ENCODE data around the gene SMYD5. TPM values are rescaled to one million over a fixed set of nuclear protein-coding genes. Genes with fewer than 3 reads are reported as not detected.

The SMYD5 gene
- total RNA-seq, 1 experiment from 2014 or later = 37.4 TPM

DNA sequence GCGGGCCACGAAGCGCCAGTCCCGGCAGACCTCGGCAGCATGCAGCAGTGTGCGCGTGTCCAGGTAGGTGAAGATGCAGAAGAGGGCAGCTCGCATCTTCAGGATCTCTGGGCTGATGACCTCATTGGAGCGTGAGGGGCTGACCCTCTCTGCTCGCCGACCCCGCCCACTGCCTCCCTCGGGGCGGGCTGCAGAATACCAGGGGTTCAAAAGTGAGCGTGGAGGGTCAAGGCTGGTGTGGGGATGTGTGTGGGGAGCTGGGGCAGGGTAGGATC lies 50.2 kb downstream of the SMYD5 start:
- CTCF ChIA-PET = no interaction called here
- no TSS peak for BruUV-seq (replicated peaks)
- H3K9me3 ChIP-seq (ENCODE audit: control insufficient read depth in 1 of 2, insufficient read depth in 1 of 2, low read depth in 1 of 2, low read length in 2 of 2) = no peaks in the 10 kb centered on the region
- H3K27ac ChIP-seq (ENCODE audit: low read depth, low read length) = no peak overlapping the region
- no peak for ATAC-seq
- RAD21 ChIA-PET (ENCODE audit: low non-redundant PET in 1 of 2, low total read pairs in 2 of 2, uncharacterized antibody in 2 of 2, unreplicated experiment in 2 of 2) = no interaction called here
- DNase-seq (ENCODE audit: low read depth, low spot score) = no peak
- no peak overlapping the region for H3K4me3 ChIP-seq (replicated peaks in 1 of 2; ENCODE audit: low read depth in 1 of 2, low read length in 2 of 2)
- H3K9me2 ChIP-seq (ENCODE audit: insufficient read depth) = no peaks in the 10 kb centered on the region
- H3K27me3 ChIP-seq (ENCODE audit: insufficient read depth, low read length) = no peaks in the 10 kb centered on the region
- no peak overlapping the region for H2AFZ ChIP-seq (ENCODE audit: low read depth, low read length, poor library complexity, severe bottlenecking)
- intact Hi-C loops (cut with micrococcal nuclease) = no loop called here
- POLR2A ChIA-PET = no interaction called here
- no peak overlapping the region for H3K4me2 ChIP-seq (ENCODE audit: low read length)
- H4K20me1 ChIP-seq (ENCODE audit: insufficient read depth) = no peaks in the 10 kb centered on the region
- peaks cover 8 to 24% of the 10 kb centered on the region in 2 experiments for H3K4me1 ChIP-seq (ENCODE audit: control insufficient read depth in 1 of 2, insufficient read depth in 2 of 2, low read length in 2 of 2)
- TF ChIP-seq CBX3 (IDR thresholded peaks at IDR 0.05; ENCODE audit: low read depth) (no peak), CEBPB (IDR thresholded peaks at IDR 0.05; ENCODE audit: low read depth) (no peak), JUND (IDR thresholded peaks at IDR 0.05) (no peak), TCF7L2 (IDR thresholded peaks at IDR 0.05; ENCODE audit: borderline replicate concordance, extremely low read depth, insufficient read depth, insufficient read length) (no peak), SP1 (IDR thresholded peaks at IDR 0.05; ENCODE audit: low read depth) (no peak), POLR2A (IDR thresholded peaks at IDR 0.05; ENCODE audit: borderline replicate concordance, extremely low read depth, insufficient read depth, insufficient read length) (no peak), ELF1 (IDR thresholded peaks at IDR 0.05; ENCODE audit: borderline replicate concordance, low read depth) (no peak), YY1 (IDR thresholded peaks at IDR 0.05; ENCODE audit: extremely low read depth, insufficient replicate concordance, low read depth, low read length) (no peak)
- TF ChIP-seq, protein P1, sequence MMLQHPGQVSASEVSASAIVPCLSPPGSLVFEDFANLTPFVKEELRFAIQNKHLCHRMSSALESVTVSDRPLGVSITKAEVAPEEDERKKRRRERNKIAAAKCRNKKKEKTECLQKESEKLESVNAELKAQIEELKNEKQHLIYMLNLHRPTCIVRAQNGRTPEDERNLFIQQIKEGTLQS (IDR thresholded peaks at IDR 0.05) = no peak
- H3K9ac ChIP-seq (ENCODE audit: low read length) = no peak overlapping the region
- H3K36me3 ChIP-seq (ENCODE audit: control insufficient read depth in 1 of 2, insufficient read depth in 2 of 2, low read length in 2 of 2) = peaks cover 16 to 22% of the 10 kb centered on the region in 2 experiments; a peak in 3 of 4 replicates
- peaks cover 30% of the 10 kb centered on the region for H3K79me2 ChIP-seq (ENCODE audit: insufficient read depth, low read length)

DNA sequence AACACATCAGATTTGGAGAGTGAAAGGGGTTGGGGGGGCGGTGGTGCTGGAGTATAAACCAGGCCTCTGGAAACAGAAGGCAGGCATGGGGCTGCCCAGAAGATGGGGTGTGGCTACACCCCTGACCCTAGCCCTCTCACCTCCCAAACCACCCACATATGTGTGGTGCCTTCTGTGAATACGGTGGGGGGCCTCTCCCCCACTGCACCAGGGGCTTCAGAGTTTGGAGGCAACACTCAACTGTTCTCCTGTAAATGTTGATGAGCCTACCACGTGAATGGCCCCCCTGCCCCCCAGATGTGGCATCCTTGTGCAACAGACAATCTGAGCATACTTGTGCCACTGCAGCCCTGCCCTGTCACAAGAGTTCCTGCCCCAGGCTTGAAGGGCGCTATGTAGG lies 50.7 kb downstream of the SMYD5 start:
- Histone ChIP-seq H4K20me1 (ENCODE audit: insufficient read depth) (no peaks in the 10 kb centered on the region), H3K36me3 (ENCODE audit: control insufficient read depth in 1 of 2, insufficient read depth in 2 of 2, low read length in 2 of 2) (peaks cover 12 to 17% of the 10 kb centered on the region in 2 experiments; a peak in 3 of 4 replicates), H3K27me3 (ENCODE audit: insufficient read depth, low read length) (no peaks in the 10 kb centered on the region), H3K4me3 (replicated peaks in 1 of 2; ENCODE audit: low read depth in 1 of 2, low read length in 2 of 2) (no peak overlapping the region), H3K9ac (ENCODE audit: low read length) (no peak overlapping the region), H3K4me1 (ENCODE audit: control insufficient read depth in 1 of 2, insufficient read depth in 2 of 2, low read length in 2 of 2) (peaks cover 8 to 27% of the 10 kb centered on the region in 2 experiments), H3K27ac (ENCODE audit: low read depth, low read length) (no peak overlapping the region), H3K79me2 (ENCODE audit: insufficient read depth, low read length) (peaks cover 30% of the 10 kb centered on the region), H2AFZ (ENCODE audit: low read depth, low read length, poor library complexity, severe bottlenecking) (no peak overlapping the region), H3K9me3 (ENCODE audit: control insufficient read depth in 1 of 2, insufficient read depth in 1 of 2, low read depth in 1 of 2, low read length in 2 of 2) (no peaks in the 10 kb centered on the region), H3K9me2 (ENCODE audit: insufficient read depth) (no peaks in the 10 kb centered on the region), H3K4me2 (ENCODE audit: low read length) (no peak overlapping the region)
- intact Hi-C loops (cut with micrococcal nuclease) = no loop called here
- RAD21 ChIA-PET (ENCODE audit: low non-redundant PET in 1 of 2, low total read pairs in 2 of 2, uncharacterized antibody in 2 of 2, unreplicated experiment in 2 of 2) = no interaction called here
- POLR2A ChIA-PET = no interaction called here
- ATAC-seq (no peak), DNase-seq (ENCODE audit: low read depth, low spot score) (no peak)
- TF ChIP-seq SRF (IDR thresholded peaks at IDR 0.05; ENCODE audit: low read depth) (no peak), ELF1 (IDR thresholded peaks at IDR 0.05; ENCODE audit: borderline replicate concordance, low read depth) (no peak), YY1 (IDR thresholded peaks at IDR 0.05; ENCODE audit: extremely low read depth, insufficient replicate concordance, low read depth, low read length) (no peak), EGR1 (IDR thresholded peaks at IDR 0.05; ENCODE audit: low read depth) (no peak), SIN3A (IDR thresholded peaks at IDR 0.05; ENCODE audit: low read depth) (no peak), SP1 (IDR thresholded peaks at IDR 0.05; ENCODE audit: low read depth) (no peak), EZH2phosphoT487 (IDR thresholded peaks at IDR 0.05; ENCODE audit: borderline replicate concordance) (no peak), POLR2AphosphoS5 (IDR thresholded peaks at IDR 0.05; ENCODE audit: low read depth, low read length) (no peak), ZNF274 (IDR thresholded peaks at IDR 0.05; ENCODE audit: low read depth, low read length) (no peak), POLR2A (IDR thresholded peaks at IDR 0.05; ENCODE audit: borderline replicate concordance, extremely low read depth, insufficient read depth, insufficient read length) (no peak)
- TF ChIP-seq, protein P2, sequence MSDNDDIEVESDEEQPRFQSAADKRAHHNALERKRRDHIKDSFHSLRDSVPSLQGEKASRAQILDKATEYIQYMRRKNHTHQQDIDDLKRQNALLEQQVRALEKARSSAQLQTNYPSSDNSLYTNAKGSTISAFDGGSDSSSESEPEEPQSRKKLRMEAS (IDR thresholded peaks at IDR 0.05) = no peak
- TF ChIP-seq, protein P1 (IDR thresholded peaks at IDR 0.05) = no peak
- CTCF ChIA-PET = no interaction called here
- BruUV-seq (replicated peaks) = no TSS peak
